ENCODE measurements around the gene NPAS2.

The NPAS2 gene

DNA sequence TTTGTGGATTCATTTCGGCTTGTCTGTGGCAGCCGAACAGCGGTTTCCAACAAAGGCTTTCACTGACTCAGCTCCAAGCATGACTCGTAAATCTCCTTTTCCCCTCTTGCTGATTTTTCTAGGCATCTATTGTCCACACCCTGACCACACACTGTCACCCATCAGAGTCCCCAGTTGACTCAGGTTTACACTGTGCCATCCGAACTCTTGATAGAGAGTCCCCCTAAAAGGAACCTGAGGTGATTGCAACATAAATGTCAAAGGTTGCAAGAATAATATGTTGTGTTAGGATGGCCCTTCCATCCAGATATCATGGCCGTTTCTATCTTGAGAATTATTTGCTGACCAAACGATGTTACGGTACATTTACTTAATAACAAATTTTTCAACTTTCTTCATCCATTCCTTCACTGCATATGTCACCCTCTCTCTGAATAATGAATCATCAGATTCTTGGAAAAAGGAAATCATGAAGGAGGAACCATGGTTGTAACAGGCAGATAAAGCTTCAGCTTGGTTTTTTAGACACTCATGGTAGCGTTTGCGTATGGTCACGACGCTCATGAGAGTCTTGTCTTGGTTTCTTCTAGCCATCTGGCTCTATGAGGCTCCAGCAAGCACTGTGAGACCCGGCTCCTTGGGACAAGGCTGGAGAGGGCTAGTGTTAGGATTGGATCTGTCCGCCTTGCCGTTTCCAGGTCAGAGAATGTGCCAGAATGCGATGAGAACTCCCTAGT lies 72.1 kb downstream of the NPAS2 start:
- Histone ChIP-seq H3K4me2 (ENCODE audit: low read length) (no peak overlapping the region), H3K18ac (ENCODE audit: low read length) (no peak overlapping the region), H3K79me1 (ENCODE audit: low read length) (no peaks in the 10 kb centered on the region), H4K8ac (ENCODE audit: low read depth, low read length) (no peak overlapping the region), H3K79me2 (ENCODE audit: control insufficient read depth, insufficient read depth, low read length) (no peaks in the 10 kb centered on the region), H4K5ac (ENCODE audit: low read length) (no peak overlapping the region), H2BK15ac (replicated peaks; ENCODE audit: low read depth) (no peak overlapping the region), H2AK5ac (ENCODE audit: low read length) (no peak overlapping the region), H3K4me3 (ENCODE audit: low read length) (no peak overlapping the region), H3K56ac (ENCODE audit: low read length) (no peak overlapping the region), H2BK5ac (ENCODE audit: low read length) (no peak overlapping the region), H3K27me3 (ENCODE audit: insufficient read depth, low read length, poor library complexity) (no peaks in the 10 kb centered on the region), H3K4me1 (ENCODE audit: control insufficient read depth, low read depth, low read length) (no peaks in the 10 kb centered on the region), H3K36me3 (ENCODE audit: control insufficient read depth, insufficient read depth, low read length) (no peaks in the 10 kb centered on the region), H3K9ac (ENCODE audit: low read length) (no peak overlapping the region), H3K23ac (ENCODE audit: low read length) (no peak overlapping the region), H2BK120ac (ENCODE audit: low read depth, low read length) (no peak overlapping the region), H3K27ac (ENCODE audit: low read depth, low read length) (no peak overlapping the region), H3K4ac (ENCODE audit: low read depth, low read length) (no peak overlapping the region)
- no CpG with 5 or more reads among the region's 16 CpGs for WGBS (ENCODE audit: extremely low coverage, insufficient coverage, low lambda C conversion rate)
- no peak for DNase-seq

DNA sequence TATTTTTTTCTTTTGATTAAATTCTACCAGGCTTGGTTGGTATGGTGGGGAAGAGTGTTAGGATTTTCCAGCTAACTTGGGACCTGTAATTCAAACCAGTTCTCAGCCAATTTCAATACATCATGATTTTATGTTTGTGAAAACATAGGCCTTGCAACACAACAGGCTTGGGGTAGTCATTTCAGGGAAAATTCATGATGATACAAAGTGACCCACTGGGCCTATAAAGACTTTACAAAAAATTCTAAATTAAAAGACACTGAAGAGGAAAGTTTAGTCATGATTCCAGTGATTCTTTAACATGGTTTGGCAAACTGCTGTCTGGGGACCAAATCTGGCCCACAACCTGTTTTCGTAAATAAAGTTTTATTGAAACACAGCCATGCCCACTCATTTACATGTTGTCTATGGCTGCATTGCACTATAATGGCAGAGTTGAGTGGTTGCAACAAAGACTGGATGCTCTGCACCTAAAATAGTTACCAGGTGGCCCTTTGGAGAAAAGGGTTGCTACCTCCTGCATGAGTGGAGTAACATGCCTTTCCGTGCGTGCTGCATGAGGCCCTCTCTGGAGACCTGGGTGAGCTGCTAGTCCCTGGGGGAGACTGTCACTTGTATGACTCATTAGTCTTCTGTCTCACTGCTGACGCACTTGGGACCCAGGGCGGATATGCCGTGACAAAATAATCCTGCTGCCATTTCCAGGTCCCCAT lies 73.6 kb downstream of the NPAS2 start:
- H4K8ac ChIP-seq (ENCODE audit: low read depth, low read length), result no peak overlapping the region
- H3K79me2 ChIP-seq (ENCODE audit: control insufficient read depth, insufficient read depth, low read length), result no peaks in the 10 kb centered on the region
- H3K4me3 ChIP-seq (ENCODE audit: low read length), result no peak overlapping the region
- WGBS (ENCODE audit: extremely low coverage, insufficient coverage, low lambda C conversion rate), result no CpG with 5 or more reads among the region's 6 CpGs
- no peak overlapping the region for H3K9ac ChIP-seq (ENCODE audit: low read length)
- no peak overlapping the region for H2BK120ac ChIP-seq (ENCODE audit: low read depth, low read length)
- H3K4me2 ChIP-seq (ENCODE audit: low read length), result no peak overlapping the region
- no peak overlapping the region for H2BK15ac ChIP-seq (replicated peaks; ENCODE audit: low read depth)
- H3K18ac ChIP-seq (ENCODE audit: low read length), result no peak overlapping the region
- no peak overlapping the region for H4K5ac ChIP-seq (ENCODE audit: low read length)
- no peak overlapping the region for H3K56ac ChIP-seq (ENCODE audit: low read length)
- no peak overlapping the region for H2BK5ac ChIP-seq (ENCODE audit: low read length)
- H3K27me3 ChIP-seq (ENCODE audit: insufficient read depth, low read length, poor library complexity), result no peaks in the 10 kb centered on the region
- H3K36me3 ChIP-seq (ENCODE audit: control insufficient read depth, insufficient read depth, low read length), result no peaks in the 10 kb centered on the region
- peak; percentile 27 for DNase-seq
- no peak overlapping the region for H3K23ac ChIP-seq (ENCODE audit: low read length)
- no peaks in the 10 kb centered on the region for H3K79me1 ChIP-seq (ENCODE audit: low read length)
- H3K4ac ChIP-seq (ENCODE audit: low read depth, low read length), result no peak overlapping the region
- H3K27ac ChIP-seq (ENCODE audit: low read depth, low read length), result no peak overlapping the region
- no peak overlapping the region for H2AK5ac ChIP-seq (ENCODE audit: low read length)
- H3K4me1 ChIP-seq (ENCODE audit: control insufficient read depth, low read depth, low read length), result no peaks in the 10 kb centered on the region

DNA sequence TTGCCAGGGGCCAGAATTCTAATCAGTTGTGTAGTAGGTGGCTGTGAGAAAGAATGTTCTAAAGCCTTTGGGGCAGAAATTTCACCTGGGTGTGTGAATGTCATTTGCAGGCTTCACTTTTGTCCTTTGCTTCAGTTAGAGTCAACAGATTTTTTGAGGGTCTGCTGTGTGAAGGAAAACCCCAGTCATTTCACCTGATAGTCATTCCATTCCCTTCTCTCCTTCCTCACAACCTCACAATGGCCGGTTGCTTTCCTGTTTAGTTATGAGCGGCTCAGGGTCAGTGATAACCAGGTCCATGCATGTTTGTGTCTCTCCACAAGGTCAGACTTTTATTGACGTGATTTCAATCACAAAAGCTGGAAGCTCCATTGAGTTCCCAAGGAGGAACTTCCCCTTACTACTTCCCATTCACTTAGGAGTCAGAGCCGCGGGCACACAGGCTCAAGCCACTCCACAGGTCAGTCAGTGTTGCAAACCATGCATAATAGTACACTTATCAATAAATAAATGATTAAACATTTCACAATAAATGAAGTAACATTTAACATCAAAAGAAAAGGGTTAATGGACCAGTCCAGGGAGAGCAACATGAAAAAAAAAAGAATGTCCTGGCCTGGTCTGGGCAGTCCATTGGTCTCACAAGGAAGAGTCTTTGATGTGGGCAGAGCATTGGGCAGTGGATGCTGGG lies 74.3 kb downstream of the NPAS2 start:
- no peak overlapping the region for H3K4ac ChIP-seq (ENCODE audit: low read depth, low read length)
- no peaks in the 10 kb centered on the region for H3K79me1 ChIP-seq (ENCODE audit: low read length)
- H2BK120ac ChIP-seq (ENCODE audit: low read depth, low read length), result no peak overlapping the region
- DNase-seq, result no peak
- no peak overlapping the region for H3K23ac ChIP-seq (ENCODE audit: low read length)
- no peak overlapping the region for H3K4me2 ChIP-seq (ENCODE audit: low read length)
- no peak overlapping the region for H3K4me3 ChIP-seq (ENCODE audit: low read length)
- no CpG with 5 or more reads among the region's 5 CpGs for WGBS (ENCODE audit: extremely low coverage, insufficient coverage, low lambda C conversion rate)
- no peak overlapping the region for H3K9ac ChIP-seq (ENCODE audit: low read length)
- H4K5ac ChIP-seq (ENCODE audit: low read length), result no peak overlapping the region
- no peak overlapping the region for H2BK5ac ChIP-seq (ENCODE audit: low read length)
- no peak overlapping the region for H3K27ac ChIP-seq (ENCODE audit: low read depth, low read length)
- H3K18ac ChIP-seq (ENCODE audit: low read length), result no peak overlapping the region
- no peak overlapping the region for H4K8ac ChIP-seq (ENCODE audit: low read depth, low read length)
- H3K79me2 ChIP-seq (ENCODE audit: control insufficient read depth, insufficient read depth, low read length), result no peaks in the 10 kb centered on the region
- no peak overlapping the region for H3K56ac ChIP-seq (ENCODE audit: low read length)
- H2BK15ac ChIP-seq (replicated peaks; ENCODE audit: low read depth), result no peak overlapping the region
- no peaks in the 10 kb centered on the region for H3K36me3 ChIP-seq (ENCODE audit: control insufficient read depth, insufficient read depth, low read length)
- H3K27me3 ChIP-seq (ENCODE audit: insufficient read depth, low read length, poor library complexity), result no peaks in the 10 kb centered on the region
- H2AK5ac ChIP-seq (ENCODE audit: low read length), result no peak overlapping the region
- H3K4me1 ChIP-seq (ENCODE audit: control insufficient read depth, low read depth, low read length), result no peaks in the 10 kb centered on the region

DNA sequence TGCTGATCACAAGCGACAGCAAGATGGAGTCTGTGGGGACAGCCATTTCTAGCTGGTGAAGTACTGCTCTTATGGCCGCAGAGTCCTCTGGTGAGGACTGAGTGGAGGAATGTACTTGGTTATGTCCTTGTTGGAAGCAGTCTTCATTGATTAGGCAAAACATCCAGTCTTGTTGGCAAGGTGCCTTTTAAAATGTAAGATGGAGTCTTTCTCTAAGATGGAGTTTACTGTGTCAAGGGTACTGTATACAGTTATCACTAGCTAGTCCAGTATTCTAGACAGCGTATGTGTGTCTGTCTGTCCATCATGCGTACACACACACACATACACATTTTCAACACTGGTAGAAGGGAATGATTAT lies 74.8 kb downstream of the NPAS2 start:
- Histone ChIP-seq H3K4ac (ENCODE audit: low read depth, low read length) (no peak overlapping the region), H3K27me3 (ENCODE audit: insufficient read depth, low read length, poor library complexity) (no peaks in the 10 kb centered on the region), H3K9ac (ENCODE audit: low read length) (no peak overlapping the region), H3K4me1 (ENCODE audit: control insufficient read depth, low read depth, low read length) (no peaks in the 10 kb centered on the region), H3K4me3 (ENCODE audit: low read length) (no peak overlapping the region), H3K23ac (ENCODE audit: low read length) (no peak overlapping the region), H2BK120ac (ENCODE audit: low read depth, low read length) (no peak overlapping the region), H3K79me1 (ENCODE audit: low read length) (no peaks in the 10 kb centered on the region), H2BK15ac (replicated peaks; ENCODE audit: low read depth) (no peak overlapping the region), H3K79me2 (ENCODE audit: control insufficient read depth, insufficient read depth, low read length) (no peaks in the 10 kb centered on the region), H3K56ac (ENCODE audit: low read length) (no peak overlapping the region), H2BK5ac (ENCODE audit: low read length) (no peak overlapping the region), H3K4me2 (ENCODE audit: low read length) (no peak overlapping the region), H3K36me3 (ENCODE audit: control insufficient read depth, insufficient read depth, low read length) (no peaks in the 10 kb centered on the region), H4K5ac (ENCODE audit: low read length) (no peak overlapping the region), H4K8ac (ENCODE audit: low read depth, low read length) (no peak overlapping the region), H2AK5ac (ENCODE audit: low read length) (no peak overlapping the region), H3K27ac (ENCODE audit: low read depth, low read length) (no peak overlapping the region), H3K18ac (ENCODE audit: low read length) (no peak overlapping the region)
- WGBS (ENCODE audit: extremely low coverage, insufficient coverage, low lambda C conversion rate), result no CpG with 5 or more reads among the region's 4 CpGs
- DNase-seq, result no peak

DNA sequence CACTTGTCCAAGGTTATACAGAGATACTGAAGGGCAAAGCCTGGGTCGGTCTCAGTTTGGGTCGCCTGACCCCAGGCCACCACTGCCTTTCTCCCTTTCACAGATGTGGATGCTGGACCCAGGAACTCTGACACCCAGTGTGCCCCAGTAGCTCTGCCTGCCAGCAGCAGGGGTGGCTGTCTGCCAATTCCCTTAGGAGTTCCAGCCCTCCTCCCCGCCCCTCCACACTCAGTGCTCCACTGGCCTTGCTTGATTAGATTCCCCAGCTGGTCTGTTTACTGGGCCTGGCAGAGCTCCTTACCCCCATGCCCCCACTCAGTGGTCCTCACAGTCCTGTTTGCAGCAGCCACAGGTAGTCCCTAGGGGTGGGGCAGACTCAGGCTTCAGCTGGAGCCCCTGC lies 75.5 kb downstream of the NPAS2 start:
- H3K9ac ChIP-seq (ENCODE audit: low read length), result no peak overlapping the region
- H3K27me3 ChIP-seq (ENCODE audit: insufficient read depth, low read length, poor library complexity), result no peaks in the 10 kb centered on the region
- H3K36me3 ChIP-seq (ENCODE audit: control insufficient read depth, insufficient read depth, low read length), result no peaks in the 10 kb centered on the region
- H2BK5ac ChIP-seq (ENCODE audit: low read length), result no peak overlapping the region
- H3K23ac ChIP-seq (ENCODE audit: low read length), result peak overlapping the region; percentile 17
- H3K79me1 ChIP-seq (ENCODE audit: low read length), result no peaks in the 10 kb centered on the region
- H3K79me2 ChIP-seq (ENCODE audit: control insufficient read depth, insufficient read depth, low read length), result no peaks in the 10 kb centered on the region
- H3K4ac ChIP-seq (ENCODE audit: low read depth, low read length), result no peak overlapping the region
- no peak overlapping the region for H3K4me2 ChIP-seq (ENCODE audit: low read length)
- H2BK120ac ChIP-seq (ENCODE audit: low read depth, low read length), result no peak overlapping the region
- H3K4me3 ChIP-seq (ENCODE audit: low read length), result no peak overlapping the region
- H3K18ac ChIP-seq (ENCODE audit: low read length), result no peak overlapping the region
- no peak overlapping the region for H2BK15ac ChIP-seq (replicated peaks; ENCODE audit: low read depth)
- H2AK5ac ChIP-seq (ENCODE audit: low read length), result no peak overlapping the region
- DNase-seq, result no peak
- H3K56ac ChIP-seq (ENCODE audit: low read length), result no peak overlapping the region
- H4K5ac ChIP-seq (ENCODE audit: low read length), result no peak overlapping the region
- no peaks in the 10 kb centered on the region for H3K4me1 ChIP-seq (ENCODE audit: control insufficient read depth, low read depth, low read length)
- H3K27ac ChIP-seq (ENCODE audit: low read depth, low read length), result no peak overlapping the region
- H4K8ac ChIP-seq (ENCODE audit: low read depth, low read length), result no peak overlapping the region
- no CpG with 5 or more reads among the region's 3 CpGs for WGBS (ENCODE audit: extremely low coverage, insufficient coverage, low lambda C conversion rate)

Measured in mesendoderm (in vitro differentiated cells).